Measurements from ENCODE around the gene TTI1.

TTI1 gene

DNA sequence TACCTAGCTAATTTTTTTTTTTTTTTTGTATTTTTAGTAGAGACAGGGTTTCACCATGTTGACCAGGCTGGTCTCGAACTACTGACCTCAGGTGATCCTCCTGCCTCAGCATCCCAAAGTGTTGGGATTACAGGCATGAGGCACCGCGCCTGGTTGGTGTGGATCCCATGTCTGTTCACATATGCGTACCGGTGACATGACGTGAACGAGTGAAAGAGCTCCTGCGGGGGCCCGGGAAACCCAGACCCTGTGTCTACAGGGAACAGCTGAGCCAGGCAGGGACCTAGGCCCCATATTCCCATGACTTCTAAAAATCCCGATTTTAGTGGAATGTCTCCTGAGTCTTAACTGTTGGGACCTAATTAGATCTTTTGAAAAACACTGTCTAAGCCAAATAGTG lies 97.2 kb downstream of the TTI1 start:
- DNase-seq (ENCODE audit: low read depth) = no peak

DNA sequence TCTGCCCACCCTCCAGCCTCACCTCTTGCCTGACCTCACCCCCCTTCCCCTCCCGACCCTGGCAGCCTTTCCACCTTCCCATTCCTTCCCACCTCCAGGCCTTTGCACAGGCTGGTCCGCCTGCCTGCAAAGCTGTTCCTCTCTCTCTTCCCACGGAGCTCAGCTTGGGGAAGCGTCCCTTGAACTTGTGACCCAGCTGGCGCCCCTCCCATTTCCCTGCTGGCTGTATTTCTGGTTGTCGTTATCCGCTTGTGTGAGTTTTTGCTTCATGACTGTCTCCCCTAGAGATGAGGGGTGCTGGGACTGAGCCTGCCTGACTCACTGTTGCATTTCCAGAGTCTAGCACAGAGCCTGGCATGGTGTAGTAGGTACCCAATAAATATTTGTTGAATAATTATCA lies 97.8 kb downstream of the TTI1 start:
- no peak for DNase-seq (ENCODE audit: low read depth)

DNA sequence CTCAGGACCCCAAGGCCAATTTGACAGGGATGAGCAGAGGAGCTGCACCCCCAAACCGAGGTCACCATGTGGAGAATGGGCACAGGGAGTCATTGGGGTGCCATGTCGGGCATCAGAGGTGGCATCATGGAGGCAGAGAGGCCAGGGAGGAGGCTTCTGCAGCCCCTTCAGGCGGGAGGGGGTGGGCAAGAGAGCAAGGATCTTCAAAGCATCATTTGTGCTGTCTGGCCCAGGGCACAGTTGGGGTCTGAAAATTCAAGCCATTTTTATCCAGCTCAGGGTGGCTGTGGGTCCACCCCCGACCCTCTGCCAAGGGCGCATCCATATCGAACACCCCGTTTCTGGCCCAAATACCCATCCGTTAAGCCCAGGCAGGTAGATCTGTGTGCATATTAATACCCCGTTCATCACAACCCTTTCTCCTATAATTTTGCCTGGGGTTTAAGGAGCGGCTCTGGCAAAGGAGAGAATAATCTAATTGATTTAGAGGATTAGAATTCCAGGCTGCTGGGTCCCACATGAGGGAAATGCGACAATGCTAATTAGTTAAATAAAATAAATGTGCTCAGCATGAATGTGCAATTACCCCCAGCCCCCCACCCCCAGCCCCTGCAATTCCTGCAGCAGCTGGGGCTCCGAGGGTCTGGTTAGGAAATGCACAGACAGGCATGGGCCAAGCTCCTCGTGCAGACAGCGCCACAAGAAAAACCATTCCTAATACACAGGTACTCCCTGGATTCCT lies 98.5 kb downstream of the TTI1 start:
- no peak for DNase-seq (ENCODE audit: low read depth)

DNA sequence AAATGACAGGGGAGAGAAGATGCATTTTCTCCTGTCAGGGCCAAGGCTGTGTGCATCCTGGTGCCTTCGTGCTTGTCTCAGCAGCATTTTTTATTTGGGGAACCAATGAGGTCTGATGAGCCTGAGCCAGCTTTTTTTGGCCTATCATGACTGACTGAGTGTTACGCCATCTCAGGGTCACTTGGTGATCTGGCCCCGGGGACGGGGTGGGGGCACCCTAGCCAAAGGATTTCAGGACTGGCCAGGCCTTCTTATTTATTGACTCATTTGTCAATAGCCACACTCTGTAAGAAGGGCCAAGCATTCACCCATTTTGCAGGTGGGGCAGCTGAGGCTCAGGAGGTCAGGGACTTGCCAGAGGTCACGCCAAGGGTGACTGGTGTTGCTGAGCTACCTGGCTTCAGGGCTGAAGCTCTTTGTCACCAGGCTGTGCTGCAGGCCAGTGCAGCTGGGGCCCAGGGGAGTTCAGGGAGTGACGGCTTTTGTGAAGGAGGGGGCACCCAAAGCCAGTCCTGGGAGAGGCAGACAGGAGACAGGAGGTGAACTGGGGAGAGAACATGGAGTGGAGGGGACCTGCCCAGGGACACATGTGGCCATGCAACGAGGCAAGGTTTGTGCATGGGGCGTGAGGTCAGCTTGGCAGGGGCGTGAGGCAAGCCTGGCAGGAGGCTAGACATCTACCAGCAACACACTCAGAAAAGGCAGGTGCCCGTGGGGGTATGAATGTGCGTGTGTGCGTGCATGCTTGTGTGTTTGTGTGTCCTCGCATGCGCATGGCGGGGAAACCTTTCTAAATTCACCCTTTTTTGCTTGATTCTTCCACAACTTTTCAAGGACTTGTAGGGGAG lies 99.2 kb downstream of the TTI1 start:
- no peak for DNase-seq (ENCODE audit: low read depth)

Data from stimulated activated CD8-positive, alpha-beta memory T cell treated with anti-CD3 and anti-CD28 coated beads, Interleukin-15, amount 100 ng/mL, for 24 hours (primary cell).